Prostate gland (tissue), 2 donors: Measurements from ENCODE around the gene FHOD1. TPM values are rescaled to one million over a fixed set of nuclear protein-coding genes. Genes with fewer than 3 reads are reported as not detected.

Experiments
- DNase-seq: peaks from one replicate; pipeline ENCODE4 v3.0.0-alpha.2; 2019; ENCODE audit warnings: low spot score
- H3K27ac ChIP-seq, 2 donors: fragments of 200-600 bp; sonication (generic); 2 replicates each; pipeline ENCODE4 v1.5.1; 2017 to 2019
- H3K27me3 ChIP-seq: fragments of 200-600 bp; sonication (generic); replicated peaks from 2 replicates; pipeline ENCODE4 v1.5.1; 2019; ENCODE audit not compliant: insufficient read depth
- H3K36me3 ChIP-seq, 2 donors: fragments of 200-600 bp; sonication (generic); 1 replicate in 1 of 2; 2 replicates in 1 of 2; pipeline versions ENCODE4 v1.5.1 to v1.8.1; 2017 to 2019
- H3K4me1 ChIP-seq: fragments of 200-600 bp; sonication (generic); replicated peaks from 2 replicates; pipeline ENCODE4 v1.5.1; 2019
- H3K4me3 ChIP-seq, 2 donors: fragments of 200-600 bp; sonication (generic); 2 replicates each; pipeline ENCODE4 v1.5.1; 2017 to 2019
- H3K9me3 ChIP-seq: fragments of 200-600 bp; sonication (generic); 2 replicates; pipeline ENCODE4 v1.5.1; 2017
- POLR2A ChIP-seq: fragments of 450-650 bp; IDR thresholded peaks from one replicate; pipeline ENCODE4 v1.6.1; 2016; ENCODE audit warnings: antibody characterized with exemption, mild to moderate bottlenecking
- POLR2AphosphoS5 ChIP-seq: sonication (generic); formaldehyde crosslinking; IDR thresholded peaks from one replicate; pipeline ENCODE4 v1.6.1; 2017; ENCODE audit warnings: antibody characterized with exemption
- WGBS: methylation state at CpG from one replicate; pipeline ENCODE4 v1.1.5; 2018; 5-methylcytosine and 5-hydroxymethylcytosine counted together
- intact Hi-C: fragments of 100-400 bp; cut with DNase I; formaldehyde crosslinking; loops from one replicate; pipeline ENCODE4 v1.14.2; 2022
- total RNA-seq, 2 donors: library from RNA; depleted of rRNA; stranded (reverse); fragments of >200 nt; gene quantifications; one replicate each; pipeline ENCODE4 v1.1.0, GENCODE V29; 2016
- TF ChIP-seq, protein P1 (sequence below), 4 experiments: fragments of 200-600 bp in 2 of 4; fragments of 450-650 bp in 2 of 4; sonication (generic) in 2 of 4; IDR thresholded peaks; 1 replicate in 3 of 4; 2 replicates in 1 of 4; pipeline ENCODE4 v1.5.1; 2016 to 2019; ENCODE audit warnings: antibody characterized with exemption in 4 of 4, mild to moderate bottlenecking in 2 of 4, moderate library complexity in 2 of 4

Gene FHOD1
- total RNA-seq, 2 donors from 2014 or later = 11.2 to 46.1 TPM

DNA sequence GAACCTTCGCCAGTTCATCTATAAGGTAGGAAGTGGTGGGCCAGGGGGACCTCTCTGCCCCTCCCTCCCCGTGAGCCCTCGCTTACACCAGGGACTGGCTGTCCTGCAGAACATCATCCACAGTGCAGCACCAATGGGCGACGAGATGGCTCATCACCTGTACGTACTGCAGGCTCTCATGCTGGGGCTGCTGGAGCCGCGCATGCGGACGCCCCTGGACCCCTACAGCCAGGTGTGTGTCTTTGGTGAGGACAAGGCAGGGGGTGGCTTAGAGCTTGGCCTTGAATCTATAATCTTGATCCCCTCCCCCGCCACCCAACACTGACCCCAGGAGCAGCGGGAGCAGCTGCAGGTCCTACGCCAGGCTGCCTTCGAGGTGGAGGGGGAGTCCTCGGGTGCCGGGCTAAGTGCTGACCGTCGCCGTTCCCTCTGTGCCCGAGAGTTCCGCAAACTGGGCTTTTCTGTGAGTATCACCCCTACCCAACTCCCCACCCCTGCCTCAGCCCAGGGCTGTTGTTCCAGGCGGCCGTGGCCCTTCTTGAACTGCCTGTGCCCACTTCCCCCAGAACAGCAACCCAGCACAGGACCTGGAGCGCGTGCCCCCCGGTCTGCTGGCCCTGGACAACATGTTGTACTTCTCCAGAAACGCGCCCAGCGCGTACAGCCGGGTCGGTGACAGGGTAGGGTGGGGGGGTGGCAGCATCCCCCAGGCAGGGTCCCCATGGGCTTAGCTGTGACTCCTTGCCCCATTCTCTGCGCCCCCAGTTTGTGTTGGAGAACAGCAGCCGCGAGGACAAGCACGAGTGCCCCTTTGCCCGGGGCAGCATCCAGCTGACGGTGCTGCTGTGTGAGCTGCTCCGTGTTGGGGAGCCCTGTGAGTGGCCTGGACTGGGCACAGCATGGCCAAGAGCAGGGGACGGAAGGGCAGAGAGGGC is 45.6 kb downstream of the FHOD1 start:
- TF ChIP-seq, protein P1, sequence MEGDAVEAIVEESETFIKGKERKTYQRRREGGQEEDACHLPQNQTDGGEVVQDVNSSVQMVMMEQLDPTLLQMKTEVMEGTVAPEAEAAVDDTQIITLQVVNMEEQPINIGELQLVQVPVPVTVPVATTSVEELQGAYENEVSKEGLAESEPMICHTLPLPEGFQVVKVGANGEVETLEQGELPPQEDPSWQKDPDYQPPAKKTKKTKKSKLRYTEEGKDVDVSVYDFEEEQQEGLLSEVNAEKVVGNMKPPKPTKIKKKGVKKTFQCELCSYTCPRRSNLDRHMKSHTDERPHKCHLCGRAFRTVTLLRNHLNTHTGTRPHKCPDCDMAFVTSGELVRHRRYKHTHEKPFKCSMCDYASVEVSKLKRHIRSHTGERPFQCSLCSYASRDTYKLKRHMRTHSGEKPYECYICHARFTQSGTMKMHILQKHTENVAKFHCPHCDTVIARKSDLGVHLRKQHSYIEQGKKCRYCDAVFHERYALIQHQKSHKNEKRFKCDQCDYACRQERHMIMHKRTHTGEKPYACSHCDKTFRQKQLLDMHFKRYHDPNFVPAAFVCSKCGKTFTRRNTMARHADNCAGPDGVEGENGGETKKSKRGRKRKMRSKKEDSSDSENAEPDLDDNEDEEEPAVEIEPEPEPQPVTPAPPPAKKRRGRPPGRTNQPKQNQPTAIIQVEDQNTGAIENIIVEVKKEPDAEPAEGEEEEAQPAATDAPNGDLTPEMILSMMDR (IDR thresholded peaks at IDR 0.05) = no peak
- TF ChIP-seq POLR2AphosphoS5 (no peak), POLR2A (no peak)
- no peak for DNase-seq
- 94% methylated on average over 33 of the region's 40 CpGs for WGBS
- H3K27ac ChIP-seq = no peak overlapping the region
- intact Hi-C loops = no loop called here
- no peaks in the 10 kb centered on the region for H3K27me3 ChIP-seq
- H3K4me3 ChIP-seq = no peak overlapping the region
- H3K9me3 ChIP-seq = no peaks in the 10 kb centered on the region
- peaks cover 0 to 15% of the 10 kb centered on the region in 2 donors for H3K36me3 ChIP-seq
- peaks cover 6% of the 10 kb centered on the region for H3K4me1 ChIP-seq

DNA sequence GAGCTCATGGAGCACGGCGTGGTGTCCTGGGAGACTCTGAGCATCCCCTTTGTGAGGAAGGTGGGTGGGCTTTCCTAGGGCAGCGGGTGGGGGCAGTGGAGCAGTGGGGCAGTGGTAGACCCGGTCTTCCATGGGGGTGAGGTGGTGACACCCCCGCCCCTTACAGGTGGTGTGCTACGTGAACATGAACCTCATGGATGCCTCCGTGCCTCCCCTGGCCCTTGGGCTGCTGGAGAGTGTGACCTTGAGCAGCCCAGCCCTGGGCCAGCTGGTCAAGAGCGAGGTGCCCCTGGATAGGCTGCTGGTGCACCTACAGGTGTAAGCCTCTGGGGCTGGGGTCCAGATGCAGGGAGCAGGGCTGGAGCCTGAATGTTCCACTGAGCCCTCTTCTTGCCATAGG is 46.8 kb downstream of the FHOD1 start:
- H3K27ac ChIP-seq = no peak overlapping the region

DNA sequence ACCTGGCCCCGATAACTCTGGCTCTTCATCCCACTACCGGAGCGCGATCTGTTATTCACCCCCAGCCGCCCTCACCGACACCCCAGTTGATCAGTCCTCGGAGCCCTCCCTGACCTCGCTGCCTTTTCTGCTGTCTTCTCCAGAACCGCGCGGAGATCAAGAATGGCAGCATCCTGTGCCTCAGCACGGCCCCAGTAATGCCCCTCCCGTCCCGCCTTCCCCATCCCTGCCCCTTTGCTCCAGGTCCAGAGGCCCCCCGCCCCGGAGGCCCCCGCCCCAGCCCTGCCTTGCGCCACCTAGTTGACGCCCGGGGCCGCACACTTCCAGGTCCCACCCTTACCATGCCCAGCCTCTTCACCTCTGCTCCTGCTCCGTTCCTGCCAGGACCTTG is 47.5 kb downstream of the FHOD1 start:
- H3K4me1 ChIP-seq = peaks cover 6% of the 10 kb centered on the region
- H3K9me3 ChIP-seq = no peaks in the 10 kb centered on the region
- peak overlapping the region; percentile 27 to 53 for H3K4me3 ChIP-seq
- intact Hi-C loops = no loop called here
- TF ChIP-seq POLR2AphosphoS5 (no peak), POLR2A (no peak)
- TF ChIP-seq, protein P1 (IDR thresholded peaks at IDR 0.05) = no peak
- H3K27me3 ChIP-seq = no peaks in the 10 kb centered on the region
- no peak for DNase-seq
- H3K27ac ChIP-seq = peak overlapping the region in 1 of 2 donors; percentile 63
- WGBS = 31% methylated on average over 21 of the region's 22 CpGs
- peaks cover 11 to 26% of the 10 kb centered on the region in 2 donors for H3K36me3 ChIP-seq

More for the DNA sequence above, 46.8 kb downstream of the FHOD1 start:
- 96% methylated on average over 8 of the region's 8 CpGs for WGBS
- intact Hi-C loops = no loop called here
- Histone ChIP-seq H3K4me3 (no peak overlapping the region), H3K36me3 (peaks cover 4 to 22% of the 10 kb centered on the region in 2 donors), H3K4me1 (peaks cover 6% of the 10 kb centered on the region), H3K9me3 (no peaks in the 10 kb centered on the region), H3K27me3 (no peaks in the 10 kb centered on the region)
- TF ChIP-seq POLR2A = no peak
- TF ChIP-seq, protein P1 (IDR thresholded peaks at IDR 0.05) = no peak
- TF ChIP-seq POLR2AphosphoS5 = no peak
- no peak for DNase-seq

DNA sequence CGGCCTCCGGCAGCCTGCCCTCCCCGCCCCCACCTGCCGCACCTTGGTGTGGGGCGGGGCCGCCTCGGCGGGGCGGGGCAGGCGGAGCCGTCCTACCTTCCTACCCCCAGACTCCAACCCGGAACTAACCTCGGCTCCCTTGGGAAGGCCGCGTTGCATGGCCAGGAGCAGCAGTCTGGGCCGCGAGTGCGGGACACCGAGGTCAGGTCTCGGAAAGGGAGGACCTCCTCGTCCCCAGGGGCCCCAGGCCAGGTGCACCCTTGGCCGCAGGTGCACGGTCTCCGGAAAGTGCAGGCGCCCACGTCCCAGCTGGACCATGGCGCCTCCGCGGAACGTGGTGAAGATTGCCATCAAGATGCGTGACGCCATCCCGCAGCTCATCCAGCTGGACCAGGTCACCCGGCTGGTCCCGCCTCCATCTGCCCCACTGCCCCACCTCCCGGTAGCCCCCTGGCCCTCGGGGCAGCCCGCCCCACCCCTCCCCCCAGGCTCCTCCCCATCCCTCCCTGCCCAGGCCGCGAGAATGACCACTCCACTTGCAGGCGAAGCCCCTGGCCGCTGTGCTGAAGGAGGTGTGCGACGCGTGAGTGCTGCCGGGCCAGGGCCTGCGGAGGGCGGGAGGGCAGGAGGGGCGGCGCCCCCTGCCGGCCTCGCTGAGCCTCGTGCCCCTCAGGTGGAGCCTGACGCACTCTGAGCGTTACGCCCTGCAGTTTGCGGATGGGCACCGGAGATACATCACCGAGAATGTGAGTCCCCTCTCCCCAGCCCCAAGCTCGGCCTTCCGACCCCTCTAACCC is 48.1 kb downstream of the FHOD1 start, which contains the start of gene ELMO3:
TSS of gene ELMO3 (plus strand) at position 121 of the 797 bp plus-strand sequence. CDS start at position 317, 196 bp downstream.
- Histone ChIP-seq H3K4me3 (peak within 1 kb of the TSS; percentile 27 to 53), H3K36me3 (peaks cover 16 to 26% of the 10 kb centered on the region in 2 donors), H3K27ac (peak within 1 kb of the TSS; percentile 63 to 71), H3K9me3 (no peaks in the 10 kb centered on the region), H3K4me1 (peaks cover 6% of the 10 kb centered on the region), H3K27me3 (no peaks in the 10 kb centered on the region)
- WGBS = 22% methylated on average over 59 of the region's 61 CpGs
- peak; percentile 57 for TF ChIP-seq POLR2AphosphoS5
- TF ChIP-seq, protein P1 (IDR thresholded peaks at IDR 0.05) = peak in 3 of 4 experiments; percentile 39 to 76 (median 62)
- peak; percentile 82 for TF ChIP-seq POLR2A
- intact Hi-C loops = no loop called here
- peak; percentile 65 for DNase-seq
